H9 (cell line): ENCODE measurements around the gene SOCS7. TPM values are rescaled to one million over a fixed set of nuclear protein-coding genes. Genes with fewer than 3 reads are reported as not detected.
A peak's percentile ranks its signal among the peaks of the same experiment; 100 is the strongest.

Experiments
- DNase-seq: peaks from one replicate; pipeline ENCODE4 v3.0.0-alpha.2; 2017
- H2AFZ ChIP-seq: one replicate; pipeline ENCODE4 v1.6.1; 2013; ENCODE audit warnings: mild to moderate bottlenecking, low read length, control low read depth, moderate library complexity
- H2AK5ac ChIP-seq: 2 replicates; pipeline ENCODE4 v1.6.1; 2013; ENCODE audit warnings: low read length, control low read depth, mixed read lengths; ENCODE audit not compliant: insufficient read length
- H2BK120ac ChIP-seq: one replicate; pipeline ENCODE4 v1.6.1; 2013; ENCODE audit warnings: low read depth, mild to moderate bottlenecking, low read length, control low read depth, inconsistent platforms; ENCODE audit not compliant: poor library complexity, severe bottlenecking
- H2BK12ac ChIP-seq: 2 replicates; pipeline ENCODE4 v1.6.1; 2013; ENCODE audit warnings: low read length, control low read depth, mixed read lengths, low read depth; ENCODE audit not compliant: insufficient read length
- H2BK15ac ChIP-seq: 2 replicates; pipeline ENCODE4 v1.6.1; 2013; ENCODE audit warnings: low read depth, low read length, control low read depth
- H2BK20ac ChIP-seq: one replicate; pipeline ENCODE4 v1.6.1; 2013; ENCODE audit warnings: low read depth, mild to moderate bottlenecking, low read length, control low read depth, inconsistent platforms; ENCODE audit not compliant: poor library complexity, severe bottlenecking
- H2BK5ac ChIP-seq: 2 replicates; pipeline ENCODE4 v1.6.1; 2013; ENCODE audit warnings: low read length, control low read depth, mixed read lengths; ENCODE audit not compliant: insufficient read length
- H3K14ac ChIP-seq: 2 replicates; pipeline ENCODE4 v1.6.1; 2013; ENCODE audit warnings: low read length, control low read depth; ENCODE audit not compliant: insufficient read depth
- H3K18ac ChIP-seq: 2 replicates; pipeline ENCODE4 v1.6.1; 2013; ENCODE audit warnings: low read depth, mild to moderate bottlenecking, mixed read lengths, low read length, control low read depth; ENCODE audit not compliant: insufficient read length
- H3K23ac ChIP-seq: 2 replicates; pipeline ENCODE4 v1.6.1; 2013; ENCODE audit warnings: low read length, control low read depth, mixed read lengths, low read depth; ENCODE audit not compliant: insufficient read length
- H3K23me2 ChIP-seq: 2 replicates; pipeline ENCODE4 v1.6.1; 2013; ENCODE audit warnings: low read depth, mild to moderate bottlenecking, mixed read lengths, low read length, control low read depth; ENCODE audit not compliant: insufficient read length, poor library complexity, severe bottlenecking
- H3K27ac ChIP-seq: 2 replicates; pipeline ENCODE4 v1.5.1; 2013; ENCODE audit warnings: low read length, control low read depth, mixed read lengths, low read depth; ENCODE audit not compliant: insufficient read length
- H3K27me3 ChIP-seq: 2 replicates; pipeline ENCODE4 v1.6.1; 2013; ENCODE audit warnings: low read length, control low read depth, inconsistent platforms; ENCODE audit not compliant: insufficient read depth
- H3K4ac ChIP-seq: 2 replicates; pipeline ENCODE4 v1.6.1; 2013; ENCODE audit warnings: low read depth, mild to moderate bottlenecking, control low read depth, inconsistent platforms, low read length, moderate library complexity
- H3K4me1 ChIP-seq: 2 replicates; pipeline ENCODE4 v1.6.1; 2013; ENCODE audit warnings: low read length, control low read depth, inconsistent platforms; ENCODE audit not compliant: insufficient read depth
- H3K4me2 ChIP-seq: 2 replicates; pipeline ENCODE4 v1.6.1; 2013; ENCODE audit warnings: low read length, control low read depth, mixed read lengths; ENCODE audit not compliant: insufficient read length, insufficient read depth
- H3K56ac ChIP-seq: 2 replicates; pipeline ENCODE4 v1.6.1; 2013; ENCODE audit warnings: low read depth, mild to moderate bottlenecking, mixed read lengths, low read length, control low read depth; ENCODE audit not compliant: insufficient read length
- H3K79me1 ChIP-seq: 2 replicates; pipeline ENCODE4 v1.6.1; 2013; ENCODE audit warnings: low read depth, mild to moderate bottlenecking, moderate library complexity, low read length, control low read depth, inconsistent platforms; ENCODE audit not compliant: insufficient read depth, poor library complexity, severe bottlenecking
- H3K79me2 ChIP-seq: 2 replicates; pipeline ENCODE4 v1.6.1; 2013; ENCODE audit warnings: low read length, control low read depth, inconsistent platforms; ENCODE audit not compliant: insufficient read depth
- H3K9ac ChIP-seq: 2 replicates; pipeline ENCODE4 v1.6.1; 2013; ENCODE audit warnings: low read length, control low read depth, mixed read lengths; ENCODE audit not compliant: insufficient read length; ENCODE audit errors: extremely low read depth
- H3K9me3 ChIP-seq: one replicate; pipeline ENCODE4 v1.6.1; 2013; ENCODE audit warnings: low read depth, low read length, inconsistent platforms; ENCODE audit not compliant: control insufficient read depth
- H3T11ph ChIP-seq: one replicate; pipeline ENCODE4 v1.6.1; 2013; ENCODE audit warnings: mild to moderate bottlenecking, low read length, control low read depth, inconsistent platforms
- H4K20me1 ChIP-seq: one replicate; pipeline ENCODE4 v1.6.1; 2013; ENCODE audit not compliant: control insufficient read depth, insufficient read length, insufficient read depth
- H4K5ac ChIP-seq: 2 replicates; pipeline ENCODE4 v1.6.1; 2013; ENCODE audit warnings: low read depth, mild to moderate bottlenecking, mixed read lengths, low read length, control low read depth; ENCODE audit not compliant: insufficient read length
- H4K8ac ChIP-seq: replicated peaks from 2 replicates; pipeline ENCODE4 v1.6.1; 2013; ENCODE audit warnings: low read length, control low read depth, mixed read lengths, low read depth; ENCODE audit not compliant: insufficient read length
- H4K91ac ChIP-seq: 2 replicates; pipeline ENCODE4 v1.6.1; 2013; ENCODE audit warnings: low read depth, mild to moderate bottlenecking, moderate library complexity, mixed read lengths, low read length, control low read depth; ENCODE audit not compliant: insufficient read length
- H3K27ac Mint-ChIP-seq, 3 experiments: 2 replicates in 2 of 3; 3 replicates in 1 of 3; pipeline ENCODE4 v1.8.0; 2020 to 2021; ENCODE audit warnings: mixed read lengths in 3 of 3, mild to moderate bottlenecking in 1 of 3, moderate library complexity in 1 of 3
- H3K27me3 Mint-ChIP-seq: 2 replicates; pipeline ENCODE4 v1.8.0; 2021; ENCODE audit warnings: low read depth, mild to moderate bottlenecking, moderate library complexity, mixed read lengths
- H3K36me3 Mint-ChIP-seq, 3 experiments: 2 replicates in 2 of 3; 3 replicates in 1 of 3; pipeline ENCODE4 v1.8.0; 2020 to 2021; ENCODE audit warnings: low read depth in 3 of 3, mixed read lengths in 3 of 3; ENCODE audit not compliant: insufficient read depth in 1 of 3
- H3K4me1 Mint-ChIP-seq, 2 experiments: 2 replicates each; pipeline ENCODE4 v1.8.0; 2020; ENCODE audit warnings: mixed read lengths in 2 of 2
- H3K4me3 Mint-ChIP-seq, 2 experiments: 2 replicates in 1 of 2; 3 replicates in 1 of 2; pipeline ENCODE4 v1.8.0; 2020 to 2021; ENCODE audit warnings: mild to moderate bottlenecking in 2 of 2, mixed read lengths in 2 of 2, moderate library complexity in 1 of 2
- H3K9me3 Mint-ChIP-seq, 2 experiments: 2 replicates in 1 of 2; 3 replicates in 1 of 2; pipeline ENCODE4 v1.8.0; 2020; ENCODE audit warnings: mild to moderate bottlenecking in 2 of 2, mixed read lengths in 2 of 2, moderate library complexity in 1 of 2
- WGBS: extraction: QIAGEN DNeasy Blood & Tissue Kit; methylation state at CpG from one replicate; pipeline ENCODE4 v1.1.7; 2013; ENCODE audit warnings: missing lambda C conversion rate, low lambda C conversion rate, mixed read lengths; ENCODE audit not compliant: insufficient read length; ENCODE audit errors: extremely low coverage; 5-methylcytosine and 5-hydroxymethylcytosine counted together
- total RNA-seq: library from RNA; stranded (reverse); gene quantifications from 2 replicates; pipeline ENCODE4 v1.2.1, GENCODE V29; 2021
- TF ChIP-seq, protein P1 (sequence below): fragments of 200-600 bp; sonication (generic); conservative IDR thresholded peaks from 3 replicates; pipeline ENCODE4 v1.8.0; 2021; ENCODE audit warnings: antibody characterized with exemption, mild to moderate bottlenecking

The SOCS7 gene
- total RNA-seq, 1 experiment from 2014 or later, result 31.0 TPM

DNA sequence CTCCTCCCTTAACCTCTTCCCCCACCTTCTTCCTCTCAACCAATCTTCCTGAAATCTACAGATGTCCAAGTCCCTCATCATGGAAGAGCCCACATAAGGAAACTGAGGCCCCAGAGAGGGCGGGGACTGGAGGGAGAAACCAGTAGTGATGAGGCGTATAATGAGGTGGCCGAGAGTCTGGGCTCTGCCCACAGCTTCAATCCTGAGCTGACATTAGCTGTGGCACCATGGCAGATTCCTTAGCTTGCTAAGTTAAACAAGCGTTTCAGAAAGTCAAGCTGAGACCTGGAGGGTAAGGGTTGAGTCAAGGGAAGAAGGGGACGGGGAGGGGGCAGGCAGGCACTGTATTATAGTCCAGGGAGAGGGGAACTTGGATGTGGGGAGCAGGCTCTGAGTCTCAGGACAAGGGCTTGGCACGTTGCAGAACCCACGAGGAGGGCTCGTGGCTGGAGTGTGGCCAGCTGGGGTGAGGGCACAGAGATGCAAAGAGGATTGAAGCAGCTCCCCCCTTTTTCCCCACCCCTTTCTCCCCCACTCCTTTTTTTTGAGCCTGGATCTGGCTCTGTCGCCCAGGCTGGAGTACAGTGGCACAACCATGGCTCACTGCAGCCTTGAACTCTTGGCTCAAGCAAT, 89.9 kb downstream of the SOCS7 start:
- no peaks in the 10 kb centered on the region for H3K27me3 Mint-ChIP-seq
- WGBS, result no CpG with 5 or more reads among the region's 9 CpGs
- H3K18ac ChIP-seq, result no peak overlapping the region
- H2BK5ac ChIP-seq, result no peak overlapping the region
- H3K79me2 ChIP-seq, result peaks cover 4% of the 10 kb centered on the region; the same call in 1 of the 2 replicates
- H3K14ac ChIP-seq, result no peak overlapping the region
- no peak overlapping the region for H2BK20ac ChIP-seq
- H3K23ac ChIP-seq, result no peak overlapping the region
- no peaks in the 10 kb centered on the region for H3K79me1 ChIP-seq
- H2BK120ac ChIP-seq, result no peak overlapping the region
- TF ChIP-seq, protein P1, sequence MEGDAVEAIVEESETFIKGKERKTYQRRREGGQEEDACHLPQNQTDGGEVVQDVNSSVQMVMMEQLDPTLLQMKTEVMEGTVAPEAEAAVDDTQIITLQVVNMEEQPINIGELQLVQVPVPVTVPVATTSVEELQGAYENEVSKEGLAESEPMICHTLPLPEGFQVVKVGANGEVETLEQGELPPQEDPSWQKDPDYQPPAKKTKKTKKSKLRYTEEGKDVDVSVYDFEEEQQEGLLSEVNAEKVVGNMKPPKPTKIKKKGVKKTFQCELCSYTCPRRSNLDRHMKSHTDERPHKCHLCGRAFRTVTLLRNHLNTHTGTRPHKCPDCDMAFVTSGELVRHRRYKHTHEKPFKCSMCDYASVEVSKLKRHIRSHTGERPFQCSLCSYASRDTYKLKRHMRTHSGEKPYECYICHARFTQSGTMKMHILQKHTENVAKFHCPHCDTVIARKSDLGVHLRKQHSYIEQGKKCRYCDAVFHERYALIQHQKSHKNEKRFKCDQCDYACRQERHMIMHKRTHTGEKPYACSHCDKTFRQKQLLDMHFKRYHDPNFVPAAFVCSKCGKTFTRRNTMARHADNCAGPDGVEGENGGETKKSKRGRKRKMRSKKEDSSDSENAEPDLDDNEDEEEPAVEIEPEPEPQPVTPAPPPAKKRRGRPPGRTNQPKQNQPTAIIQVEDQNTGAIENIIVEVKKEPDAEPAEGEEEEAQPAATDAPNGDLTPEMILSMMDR, result no peak
- no peak overlapping the region for H3K9ac ChIP-seq
- peak overlapping the region; percentile 24 for H3K4me2 ChIP-seq
- H4K8ac ChIP-seq, result no peak overlapping the region
- no peak overlapping the region for H3K27ac ChIP-seq
- H3K27ac Mint-ChIP-seq, result peak overlapping the region; percentile 80 to 87 (median 85); a peak in 5 of 7 replicates
- no peaks in the 10 kb centered on the region for H3K9me3 Mint-ChIP-seq
- H3K4ac ChIP-seq, result no peak overlapping the region
- peaks cover 54% of the 10 kb centered on the region in 2 experiments for H3K4me1 Mint-ChIP-seq
- no peak for DNase-seq
- no peaks in the 10 kb centered on the region for H3K27me3 ChIP-seq
- no peaks in the 10 kb centered on the region for H3K23me2 ChIP-seq
- H4K20me1 ChIP-seq, result no peaks in the 10 kb centered on the region
- H3K9me3 ChIP-seq, result no peaks in the 10 kb centered on the region
- peaks cover 2 to 19% (median 4%) of the 10 kb centered on the region in 3 experiments; a peak in 5 of 7 replicates for H3K36me3 Mint-ChIP-seq
- no peak overlapping the region for H4K91ac ChIP-seq
- H2BK15ac ChIP-seq, result no peak overlapping the region
- no peak overlapping the region for H2AK5ac ChIP-seq
- H3K56ac ChIP-seq, result no peak overlapping the region
- H3K4me1 ChIP-seq, result peaks cover 6% of the 10 kb centered on the region; the same call in 1 of the 2 replicates
- no peak overlapping the region for H2BK12ac ChIP-seq
- H4K5ac ChIP-seq, result no peak overlapping the region
- H3K4me3 Mint-ChIP-seq, result peak overlapping the region; percentile 34 to 60; a peak in 4 of 5 replicates
- no peak overlapping the region for H2AFZ ChIP-seq
- H3T11ph ChIP-seq, result no peak overlapping the region
